ENCODE measurements around the gene MAPRE3. TPM values are rescaled to one million over a fixed set of nuclear protein-coding genes. Genes with fewer than 3 reads are reported as not detected.

MAPRE3 gene
- total RNA-seq, 1 donor from 2014 or later, result 4.1 TPM

DNA sequence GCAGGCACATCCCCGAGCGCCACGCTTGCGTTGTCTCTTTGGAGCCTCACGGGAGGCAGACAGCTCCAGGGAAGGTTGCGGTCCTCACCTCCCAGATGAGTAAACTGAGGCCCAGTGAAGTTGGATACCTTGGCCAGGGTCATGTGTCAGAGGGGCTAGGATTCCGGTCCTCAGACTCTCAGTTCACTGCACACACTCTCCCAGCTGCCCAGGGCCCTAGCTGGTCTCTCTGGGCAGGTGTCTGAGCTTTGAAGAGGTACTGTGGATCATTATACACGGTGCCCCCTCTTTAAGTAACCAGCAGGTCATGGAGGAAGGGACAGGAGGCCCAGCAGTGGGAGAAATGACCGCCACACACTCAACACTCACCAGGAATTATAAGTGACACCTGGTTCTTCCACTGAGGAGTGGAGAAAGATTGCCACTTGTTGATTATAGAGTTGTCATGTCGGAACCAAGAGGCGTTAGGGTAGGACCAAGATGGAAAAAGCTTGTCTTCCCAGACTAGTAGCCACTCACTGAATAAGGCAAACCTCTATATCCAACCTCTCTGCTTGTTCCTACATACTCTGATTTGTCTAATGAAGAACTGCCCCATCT is 62.9 kb downstream of the MAPRE3 start:
- Mint-ChIP-seq H3K27me3 (ENCODE audit: unreplicated experiment) (peaks cover 6% of the 10 kb centered on the region), H3K9me3 (ENCODE audit: unreplicated experiment) (no peaks in the 10 kb centered on the region), H3K4me1 (ENCODE audit: unreplicated experiment) (peaks cover 16% of the 10 kb centered on the region), H3K27ac (ENCODE audit: unreplicated experiment) (peak overlapping the region; percentile 27), H3K4me3 (ENCODE audit: unreplicated experiment) (peak overlapping the region; percentile 91), H3K36me3 (ENCODE audit: low read depth, unreplicated experiment) (peaks cover 21% of the 10 kb centered on the region)
- TF ChIP-seq, protein P1, sequence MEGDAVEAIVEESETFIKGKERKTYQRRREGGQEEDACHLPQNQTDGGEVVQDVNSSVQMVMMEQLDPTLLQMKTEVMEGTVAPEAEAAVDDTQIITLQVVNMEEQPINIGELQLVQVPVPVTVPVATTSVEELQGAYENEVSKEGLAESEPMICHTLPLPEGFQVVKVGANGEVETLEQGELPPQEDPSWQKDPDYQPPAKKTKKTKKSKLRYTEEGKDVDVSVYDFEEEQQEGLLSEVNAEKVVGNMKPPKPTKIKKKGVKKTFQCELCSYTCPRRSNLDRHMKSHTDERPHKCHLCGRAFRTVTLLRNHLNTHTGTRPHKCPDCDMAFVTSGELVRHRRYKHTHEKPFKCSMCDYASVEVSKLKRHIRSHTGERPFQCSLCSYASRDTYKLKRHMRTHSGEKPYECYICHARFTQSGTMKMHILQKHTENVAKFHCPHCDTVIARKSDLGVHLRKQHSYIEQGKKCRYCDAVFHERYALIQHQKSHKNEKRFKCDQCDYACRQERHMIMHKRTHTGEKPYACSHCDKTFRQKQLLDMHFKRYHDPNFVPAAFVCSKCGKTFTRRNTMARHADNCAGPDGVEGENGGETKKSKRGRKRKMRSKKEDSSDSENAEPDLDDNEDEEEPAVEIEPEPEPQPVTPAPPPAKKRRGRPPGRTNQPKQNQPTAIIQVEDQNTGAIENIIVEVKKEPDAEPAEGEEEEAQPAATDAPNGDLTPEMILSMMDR (IDR thresholded peaks at IDR 0.05; ENCODE audit: unreplicated experiment), result no peak
- no peak for DNase-seq (ENCODE audit: low spot score)

DNA sequence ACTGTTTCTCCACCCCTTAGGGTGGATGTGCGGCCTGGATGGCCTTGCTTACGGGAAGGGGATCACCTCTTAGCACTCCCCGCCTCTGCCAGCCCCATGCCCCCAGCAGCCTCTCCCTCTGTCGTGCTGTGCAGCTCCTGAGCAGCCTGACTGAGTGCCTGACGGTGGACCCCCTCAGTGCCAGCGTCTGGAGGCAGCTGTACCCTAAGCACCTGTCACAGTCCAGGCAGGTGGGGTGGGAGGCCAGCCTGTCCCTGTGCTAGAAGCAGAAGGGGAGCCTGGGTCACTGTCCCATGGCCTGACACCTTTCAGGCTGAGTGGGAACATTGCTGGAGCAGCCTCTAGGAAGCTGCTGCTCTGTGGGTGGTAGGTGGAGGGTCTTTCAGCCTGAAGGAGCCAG is 67.6 kb downstream of the MAPRE3 start:
- H3K27me3 Mint-ChIP-seq (ENCODE audit: unreplicated experiment), result peaks cover 8% of the 10 kb centered on the region
- DNase-seq (ENCODE audit: low spot score), result no peak
- H3K36me3 Mint-ChIP-seq (ENCODE audit: low read depth, unreplicated experiment), result peaks cover 48% of the 10 kb centered on the region
- TF ChIP-seq, protein P1 (IDR thresholded peaks at IDR 0.05; ENCODE audit: unreplicated experiment), result no peak
- no peaks in the 10 kb centered on the region for H3K9me3 Mint-ChIP-seq (ENCODE audit: unreplicated experiment)
- no peak overlapping the region for H3K27ac Mint-ChIP-seq (ENCODE audit: unreplicated experiment)
- H3K4me3 Mint-ChIP-seq (ENCODE audit: unreplicated experiment), result no peak overlapping the region
- H3K4me1 Mint-ChIP-seq (ENCODE audit: unreplicated experiment), result peaks cover 11% of the 10 kb centered on the region

DNA sequence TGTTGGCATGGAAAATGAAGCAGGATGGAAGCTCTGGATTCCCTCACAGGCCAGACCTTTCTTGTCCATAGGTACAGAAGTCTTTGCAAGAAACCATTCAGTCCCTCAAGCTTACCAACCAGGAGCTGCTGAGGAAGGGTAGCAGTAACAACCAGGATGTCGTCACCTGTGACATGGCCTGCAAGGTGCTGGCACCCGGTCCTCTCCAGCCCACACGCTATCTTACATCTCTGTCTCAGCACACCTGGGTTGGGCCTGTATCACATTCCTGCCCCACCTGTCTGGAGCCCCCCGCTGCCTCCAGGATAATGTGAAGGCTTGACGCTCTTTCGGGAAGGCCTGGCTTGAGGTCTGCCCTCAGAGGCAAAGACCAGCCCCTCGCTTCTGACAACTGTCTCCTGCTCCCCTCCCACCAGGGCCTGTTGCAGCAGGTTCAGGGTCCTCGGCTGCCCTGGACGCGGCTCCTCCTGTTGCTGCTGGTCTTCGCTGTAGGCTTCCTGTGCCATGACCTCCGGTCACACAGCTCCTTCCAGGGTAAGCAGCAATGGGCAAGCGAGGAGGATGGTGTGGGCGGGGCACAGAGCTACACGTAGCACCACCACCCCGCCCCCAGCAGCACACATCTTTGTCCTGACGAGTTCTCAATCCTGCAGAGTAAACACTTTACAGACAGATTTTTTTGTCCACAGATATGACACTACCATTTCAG is 68.3 kb downstream of the MAPRE3 start:
- peaks cover 5% of the 10 kb centered on the region for H3K4me1 Mint-ChIP-seq (ENCODE audit: unreplicated experiment)
- no peaks in the 10 kb centered on the region for H3K9me3 Mint-ChIP-seq (ENCODE audit: unreplicated experiment)
- no peak overlapping the region for H3K4me3 Mint-ChIP-seq (ENCODE audit: unreplicated experiment)
- no peak for DNase-seq (ENCODE audit: low spot score)
- TF ChIP-seq, protein P1 (IDR thresholded peaks at IDR 0.05; ENCODE audit: unreplicated experiment), result no peak
- peaks cover 48% of the 10 kb centered on the region for H3K36me3 Mint-ChIP-seq (ENCODE audit: low read depth, unreplicated experiment)
- no peak overlapping the region for H3K27ac Mint-ChIP-seq (ENCODE audit: unreplicated experiment)
- H3K27me3 Mint-ChIP-seq (ENCODE audit: unreplicated experiment), result peaks cover 8% of the 10 kb centered on the region

DNA sequence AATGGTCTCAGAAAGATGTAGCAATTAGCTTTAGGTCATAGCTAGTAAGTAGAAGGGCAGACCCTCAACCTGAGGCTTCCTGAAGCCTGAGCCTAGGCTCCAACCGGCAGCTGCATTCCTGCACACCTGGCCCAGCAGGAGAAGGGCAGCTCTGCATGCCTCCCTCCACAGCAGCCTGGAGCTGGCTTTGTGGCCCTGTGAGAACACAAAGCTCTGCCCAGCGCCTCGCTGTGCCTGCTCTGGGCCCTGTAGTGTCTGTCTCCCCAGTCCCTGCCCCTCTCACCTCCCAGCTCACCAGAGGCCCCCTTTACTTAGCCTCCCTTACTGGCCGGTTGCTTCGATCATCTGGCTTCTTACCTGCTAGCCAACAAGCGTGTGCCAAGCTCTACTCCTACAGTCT is 69.0 kb downstream of the MAPRE3 start:
- Mint-ChIP-seq H3K4me3 (ENCODE audit: unreplicated experiment) (no peak overlapping the region), H3K4me1 (ENCODE audit: unreplicated experiment) (no peaks in the 10 kb centered on the region), H3K27ac (ENCODE audit: unreplicated experiment) (no peak overlapping the region), H3K27me3 (ENCODE audit: unreplicated experiment) (peaks cover 3% of the 10 kb centered on the region), H3K9me3 (ENCODE audit: unreplicated experiment) (no peaks in the 10 kb centered on the region), H3K36me3 (ENCODE audit: low read depth, unreplicated experiment) (peaks cover 48% of the 10 kb centered on the region)
- TF ChIP-seq, protein P1 (IDR thresholded peaks at IDR 0.05; ENCODE audit: unreplicated experiment), result no peak
- DNase-seq (ENCODE audit: low spot score), result no peak

DNA sequence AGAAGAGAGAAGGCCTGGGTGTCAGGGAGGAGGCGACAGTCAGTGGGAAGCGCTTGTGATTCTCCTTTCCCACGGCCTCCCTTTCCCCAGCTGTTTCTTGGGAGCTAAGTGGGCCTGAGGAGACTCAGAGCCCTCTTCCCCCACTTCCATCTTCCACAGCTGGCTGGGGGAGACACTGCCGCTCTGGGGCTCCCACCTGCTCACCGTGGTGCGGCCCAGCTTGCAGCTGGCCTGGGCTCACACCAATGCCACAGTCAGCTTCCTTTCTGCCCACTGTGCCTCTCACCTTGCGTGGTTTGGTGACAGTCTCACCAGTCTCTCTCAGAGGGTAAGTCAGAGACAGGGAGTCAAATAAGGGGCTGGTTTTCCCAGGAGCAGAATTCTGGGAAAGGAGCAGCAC is 69.4 kb downstream of the MAPRE3 start:
- Mint-ChIP-seq H3K27ac (ENCODE audit: unreplicated experiment) (no peak overlapping the region), H3K4me3 (ENCODE audit: unreplicated experiment) (no peak overlapping the region), H3K4me1 (ENCODE audit: unreplicated experiment) (no peaks in the 10 kb centered on the region), H3K9me3 (ENCODE audit: unreplicated experiment) (no peaks in the 10 kb centered on the region), H3K27me3 (ENCODE audit: unreplicated experiment) (peaks cover 3% of the 10 kb centered on the region), H3K36me3 (ENCODE audit: low read depth, unreplicated experiment) (peaks cover 48% of the 10 kb centered on the region)
- TF ChIP-seq, protein P1 (IDR thresholded peaks at IDR 0.05; ENCODE audit: unreplicated experiment), result no peak
- no peak for DNase-seq (ENCODE audit: low spot score)
